Measurements from ENCODE around the gene HSD17B2.

DNA sequence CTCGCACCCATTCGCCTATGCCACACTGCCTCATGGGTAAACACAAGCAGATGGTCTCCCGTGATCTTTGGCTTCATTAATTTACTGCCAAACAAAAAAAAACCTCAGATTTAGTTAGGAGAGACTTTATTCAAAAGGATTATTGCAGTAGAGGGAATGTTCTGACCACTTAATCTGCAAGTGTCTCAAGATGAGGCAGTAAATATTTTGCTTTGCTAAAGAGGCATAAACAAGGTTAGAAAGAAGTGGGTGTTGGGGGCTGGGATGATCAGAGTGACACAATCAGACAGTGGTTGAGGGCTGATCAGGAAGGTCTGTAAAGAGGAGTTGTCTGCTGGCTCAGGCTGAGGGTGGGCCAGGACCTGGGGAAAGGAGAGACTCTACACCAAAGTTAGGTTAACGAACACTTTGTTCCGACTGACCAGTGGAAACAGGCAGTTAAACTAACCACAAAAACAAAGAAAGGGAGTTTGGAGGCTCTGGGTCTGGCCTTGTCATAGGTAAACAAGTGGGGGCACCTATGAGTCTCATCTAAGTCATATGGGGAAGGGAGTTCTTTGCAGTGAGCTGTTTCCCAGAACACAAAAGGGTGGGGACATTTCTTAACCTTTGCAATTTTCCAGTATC lies 28.5 kb downstream of the HSD17B2 start:
- no peak for TF ChIP-seq POLR2AphosphoS5 (IDR thresholded peaks at IDR 0.05)
- TF ChIP-seq POLR2A (IDR thresholded peaks at IDR 0.05), result no peak
- TF ChIP-seq, protein P1, sequence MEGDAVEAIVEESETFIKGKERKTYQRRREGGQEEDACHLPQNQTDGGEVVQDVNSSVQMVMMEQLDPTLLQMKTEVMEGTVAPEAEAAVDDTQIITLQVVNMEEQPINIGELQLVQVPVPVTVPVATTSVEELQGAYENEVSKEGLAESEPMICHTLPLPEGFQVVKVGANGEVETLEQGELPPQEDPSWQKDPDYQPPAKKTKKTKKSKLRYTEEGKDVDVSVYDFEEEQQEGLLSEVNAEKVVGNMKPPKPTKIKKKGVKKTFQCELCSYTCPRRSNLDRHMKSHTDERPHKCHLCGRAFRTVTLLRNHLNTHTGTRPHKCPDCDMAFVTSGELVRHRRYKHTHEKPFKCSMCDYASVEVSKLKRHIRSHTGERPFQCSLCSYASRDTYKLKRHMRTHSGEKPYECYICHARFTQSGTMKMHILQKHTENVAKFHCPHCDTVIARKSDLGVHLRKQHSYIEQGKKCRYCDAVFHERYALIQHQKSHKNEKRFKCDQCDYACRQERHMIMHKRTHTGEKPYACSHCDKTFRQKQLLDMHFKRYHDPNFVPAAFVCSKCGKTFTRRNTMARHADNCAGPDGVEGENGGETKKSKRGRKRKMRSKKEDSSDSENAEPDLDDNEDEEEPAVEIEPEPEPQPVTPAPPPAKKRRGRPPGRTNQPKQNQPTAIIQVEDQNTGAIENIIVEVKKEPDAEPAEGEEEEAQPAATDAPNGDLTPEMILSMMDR (IDR thresholded peaks at IDR 0.05), result no peak
